Esophagus squamous epithelium (tissue), 5 donors: ENCODE data around the gene SOX13. TPM values are rescaled to one million over a fixed set of nuclear protein-coding genes. Genes with fewer than 3 reads are reported as not detected.

Experiments used
- DNase-seq: peaks from one replicate; lab custom pipeline; 2025; lab: John Stamatoyannopoulos, UW
- H3K27ac ChIP-seq, 4 donors: fragments of 200-600 bp; sonication (generic); one replicate each; pipeline ENCODE4 v1.5.1; 2016 to 2019; ENCODE audit warnings: mild to moderate bottlenecking in 1 of 4
- H3K27me3 ChIP-seq, 4 donors: fragments of 200-600 bp; sonication (generic); 1 replicate in 3 of 4; 2 replicates in 1 of 4; pipeline versions ENCODE4 v1.5.1 to v1.6.0; 2017 to 2021; ENCODE audit warnings: antibody characterized with exemption in 1 of 4
- H3K36me3 ChIP-seq, 3 donors: fragments of 200-600 bp; sonication (generic); one replicate each; pipeline ENCODE4 v1.5.1; 2016 to 2019
- H3K4me1 ChIP-seq, 3 donors: fragments of 200-600 bp; sonication (generic); one replicate each; pipeline ENCODE4 v1.5.1; 2017 to 2019
- H3K4me3 ChIP-seq, 4 donors: fragments of 200-600 bp; sonication (generic); 1 replicate in 3 of 4; 2 replicates in 1 of 4; pipeline ENCODE4 v1.5.1; 2016 to 2019; ENCODE audit warnings: mild to moderate bottlenecking in 2 of 4, moderate library complexity in 1 of 4
- H3K9me3 ChIP-seq, 3 donors: fragments of 200-600 bp; sonication (generic); one replicate each; pipeline ENCODE4 v1.5.1; 2016 to 2019
- POLR2A ChIP-seq, 4 donors: fragments of 450-650 bp; IDR thresholded peaks; one replicate each; pipeline ENCODE4 v1.6.1; 2017; ENCODE audit warnings: antibody characterized with exemption in 4 of 4, mild to moderate bottlenecking in 4 of 4, moderate library complexity in 3 of 4
- WGBS, 2 donors: methylation state at CpG; one replicate each; pipeline ENCODE4 v1.1.5; 2018; 5-methylcytosine and 5-hydroxymethylcytosine counted together
- intact Hi-C: fragments of 100-400 bp; cut with DNase I; formaldehyde crosslinking; loops from one replicate; pipeline ENCODE4 v1.15.0; 2022
- total RNA-seq, 4 donors: library from RNA; depleted of rRNA; stranded (reverse); fragments of >200 nt; gene quantifications; one replicate each; pipeline ENCODE4 v1.1.0, GENCODE V29; 2016
- TF ChIP-seq, protein P1 (sequence below), 6 experiments: fragments of 450-650 bp in 4 of 6; fragments of 200-600 bp in 2 of 6; sonication (generic) in 2 of 6; IDR thresholded peaks; one replicate each; pipeline ENCODE4 v1.5.1; 2016 to 2019; ENCODE audit warnings: antibody characterized with exemption in 6 of 6, mild to moderate bottlenecking in 4 of 6, moderate library complexity in 4 of 6
- donor health status: DM: yes; HTN: yes; CAD: no.

Gene SOX13
- total RNA-seq, 4 donors from 2014 or later, result 9.0 to 21.2 (median 14.5) TPM

GRCh38 chr1:204176049-204176448 is 103.1 kb downstream of the SOX13 start:
- intact Hi-C loops, result no loop called here
- H3K4me3 ChIP-seq, result no peak overlapping the region
- H3K27ac ChIP-seq, result no peak overlapping the region
- H3K9me3 ChIP-seq, result no peaks in the 10 kb centered on the region
- TF ChIP-seq, protein P1, sequence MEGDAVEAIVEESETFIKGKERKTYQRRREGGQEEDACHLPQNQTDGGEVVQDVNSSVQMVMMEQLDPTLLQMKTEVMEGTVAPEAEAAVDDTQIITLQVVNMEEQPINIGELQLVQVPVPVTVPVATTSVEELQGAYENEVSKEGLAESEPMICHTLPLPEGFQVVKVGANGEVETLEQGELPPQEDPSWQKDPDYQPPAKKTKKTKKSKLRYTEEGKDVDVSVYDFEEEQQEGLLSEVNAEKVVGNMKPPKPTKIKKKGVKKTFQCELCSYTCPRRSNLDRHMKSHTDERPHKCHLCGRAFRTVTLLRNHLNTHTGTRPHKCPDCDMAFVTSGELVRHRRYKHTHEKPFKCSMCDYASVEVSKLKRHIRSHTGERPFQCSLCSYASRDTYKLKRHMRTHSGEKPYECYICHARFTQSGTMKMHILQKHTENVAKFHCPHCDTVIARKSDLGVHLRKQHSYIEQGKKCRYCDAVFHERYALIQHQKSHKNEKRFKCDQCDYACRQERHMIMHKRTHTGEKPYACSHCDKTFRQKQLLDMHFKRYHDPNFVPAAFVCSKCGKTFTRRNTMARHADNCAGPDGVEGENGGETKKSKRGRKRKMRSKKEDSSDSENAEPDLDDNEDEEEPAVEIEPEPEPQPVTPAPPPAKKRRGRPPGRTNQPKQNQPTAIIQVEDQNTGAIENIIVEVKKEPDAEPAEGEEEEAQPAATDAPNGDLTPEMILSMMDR (IDR thresholded peaks at IDR 0.05), result no peak
- WGBS, 2 donors, result 84 to 90% methylated on average over 5 of the region's 5 CpGs
- no peak for DNase-seq
- peaks cover 0 to 15% (median 5%) of the 10 kb centered on the region in 3 donors for H3K4me1 ChIP-seq
- H3K36me3 ChIP-seq, result no peaks in the 10 kb centered on the region
- peaks cover 0 to 45% (median 0%) of the 10 kb centered on the region in 4 donors for H3K27me3 ChIP-seq

GRCh38 chr1:204177133-204177532 is 104.2 kb downstream of the SOX13 start:
- Histone ChIP-seq H3K4me3 (no peak overlapping the region), H3K27ac (no peak overlapping the region), H3K4me1 (peaks cover 0 to 5% (median 2%) of the 10 kb centered on the region in 3 donors), H3K36me3 (no peaks in the 10 kb centered on the region), H3K27me3 (peaks cover 0 to 45% (median 0%) of the 10 kb centered on the region in 4 donors), H3K9me3 (no peaks in the 10 kb centered on the region)
- no peak for DNase-seq
- intact Hi-C loops, result no loop called here
- WGBS, 2 donors, result 43 to 45% methylated on average over 4 of the region's 4 CpGs
- TF ChIP-seq, protein P1 (IDR thresholded peaks at IDR 0.05), result no peak
- no peak for TF ChIP-seq POLR2A (IDR thresholded peaks at IDR 0.05)

Other genes with a start within 250 kb of the SOX13 start
- gene SNRPE, start 211.5 kb upstream of the SOX13 start, total RNA-seq, result 10 to 100 TPM; 14.2 to 60.1 (median 54.7) TPM
- gene ETNK2, start 78.9 kb downstream of the SOX13 start, total RNA-seq, result 10 to 100 TPM in 2 of 4 donors, 1 to 10 TPM in 2; 6.7 to 54.4 (median 25.0) TPM
- gene REN, start 93.2 kb downstream of the SOX13 start, total RNA-seq, result under 1 TPM in 2 of 4 donors, not detected in 2; 0.38 to 0.99 TPM
- not detected for gene KISS1, start 123.4 kb downstream of the SOX13 start, total RNA-seq
- under 1 TPM in 1 of 4 donors, not detected in 3; 0.38 TPM for gene GOLT1A, start 140.9 kb downstream of the SOX13 start, total RNA-seq